Occipital lobe (tissue), 2 donors: ENCODE measurements around the gene CMSS1. TPM values are rescaled to one million over a fixed set of nuclear protein-coding genes. Genes with fewer than 3 reads are reported as not detected.

ENCODE experiments used
- DNase-seq: peaks from one replicate; lab custom pipeline; 2025; lab: John Stamatoyannopoulos, UW
- total RNA-seq: library from RNA; depleted of rRNA; stranded (reverse); fragments of >200 nt; gene quantifications from one replicate; pipeline ENCODE4 v1.2.3, GENCODE V29; 2014

CMSS1 gene
- total RNA-seq, 1 donor from 2014 or later, result 13.3 TPM

DNA sequence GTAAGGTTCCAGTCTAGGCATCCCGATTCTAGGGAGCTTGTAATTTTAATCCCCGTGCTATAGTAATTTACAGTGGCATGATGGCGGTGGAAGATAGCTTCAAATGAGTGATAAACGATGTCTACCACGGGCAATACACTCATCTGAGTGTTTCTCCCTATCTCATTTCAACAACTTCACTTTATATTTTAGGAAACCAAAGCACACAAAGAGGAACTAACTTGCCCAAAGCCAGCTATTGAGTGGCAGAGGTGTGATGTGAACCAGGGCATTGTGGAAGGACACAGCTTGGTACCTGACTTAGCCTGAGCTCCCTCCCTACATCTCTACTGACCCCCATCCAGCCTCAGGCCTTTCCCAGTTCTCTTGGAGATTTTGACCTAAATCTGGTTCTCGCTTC is 313.6 kb downstream of the CMSS1 start:
- DNase-seq, result no peak

- no peak for DNase-seq
Observed at GRCh38 chr3:100136921-100137320, 319.3 kb downstream of the CMSS1 start.

DNA sequence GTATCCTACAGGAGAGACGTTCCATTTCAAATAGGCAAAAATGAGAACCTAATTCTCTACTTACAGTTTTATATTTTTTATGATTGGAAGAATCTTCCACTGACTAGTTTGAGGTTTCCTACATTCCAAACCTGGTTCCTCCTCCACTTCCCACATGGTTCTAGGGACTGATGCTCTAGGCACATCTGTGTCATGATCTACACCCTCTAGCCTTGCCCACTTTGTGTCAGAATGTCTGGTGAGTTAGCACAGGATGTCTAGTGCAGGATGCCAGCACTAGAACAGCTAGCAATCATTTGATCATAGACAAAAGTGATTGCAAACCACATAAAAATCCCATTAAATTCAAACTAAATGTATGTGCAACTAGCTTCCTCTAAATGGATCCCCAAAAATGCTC is 323.3 kb downstream of the CMSS1 start:
- no peak for DNase-seq

- no peak for DNase-seq
Observed at GRCh38 chr3:100141586-100141985, 323.9 kb downstream of the CMSS1 start.

GRCh38 chr3:100144255-100144866 is 326.7 kb downstream of the CMSS1 start:
- no peak for DNase-seq

DNA sequence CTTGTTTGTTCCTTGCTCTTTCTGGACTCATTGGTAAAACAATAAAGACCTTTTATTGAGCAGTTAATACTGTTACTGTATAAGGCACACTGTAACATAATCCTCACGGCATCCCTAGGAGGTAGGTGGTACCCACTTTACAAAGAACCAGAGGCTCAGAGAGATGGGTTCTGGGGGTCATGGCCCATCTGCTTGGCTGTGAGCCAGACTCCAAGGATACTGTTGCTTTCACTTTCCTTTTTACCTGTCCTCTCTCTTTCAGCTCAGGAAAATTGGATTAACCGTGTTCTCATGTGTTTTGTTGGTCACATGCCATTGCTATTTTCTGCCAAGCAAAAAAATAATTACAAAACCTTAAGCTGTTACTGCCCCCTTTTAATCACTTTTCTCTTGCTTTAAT is 331.5 kb downstream of the CMSS1 start:
- no peak for DNase-seq

- no peak for DNase-seq
Observed at GRCh38 chr3:100149713-100150415, 332.2 kb downstream of the CMSS1 start.

GRCh38 chr3:100150473-100150872 is 332.8 kb downstream of the CMSS1 start:
- DNase-seq, result no peak

- DNase-seq, result no peak
Observed at GRCh38 chr3:100151024-100151707, 333.5 kb downstream of the CMSS1 start.

- no peak for DNase-seq
Observed at GRCh38 chr3:100154171-100154570, 336.5 kb downstream of the CMSS1 start.

DNA sequence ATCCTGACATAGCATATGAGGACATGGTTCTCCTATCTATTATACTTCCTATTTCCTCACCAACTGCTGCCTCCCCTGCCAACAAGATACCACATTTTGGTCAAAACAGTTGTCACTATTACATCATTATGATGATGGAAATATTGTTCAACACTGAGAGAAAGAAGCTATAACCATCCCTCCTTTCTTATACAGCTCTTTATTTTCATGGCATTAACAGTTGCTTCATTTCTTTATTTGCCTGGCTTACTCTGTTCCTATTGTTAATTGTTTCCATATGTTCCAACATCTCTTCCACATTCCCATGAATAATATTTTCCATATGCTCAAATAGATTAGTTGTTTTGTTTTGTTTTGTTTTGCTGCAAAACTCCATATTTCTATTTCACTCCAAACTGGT is 337.5 kb downstream of the CMSS1 start:
- no peak for DNase-seq

- DNase-seq, result no peak
Observed at GRCh38 chr3:100155590-100155989, 337.9 kb downstream of the CMSS1 start.

- no peak for DNase-seq
Observed at GRCh38 chr3:100157685-100158084, 340.0 kb downstream of the CMSS1 start.

DNA sequence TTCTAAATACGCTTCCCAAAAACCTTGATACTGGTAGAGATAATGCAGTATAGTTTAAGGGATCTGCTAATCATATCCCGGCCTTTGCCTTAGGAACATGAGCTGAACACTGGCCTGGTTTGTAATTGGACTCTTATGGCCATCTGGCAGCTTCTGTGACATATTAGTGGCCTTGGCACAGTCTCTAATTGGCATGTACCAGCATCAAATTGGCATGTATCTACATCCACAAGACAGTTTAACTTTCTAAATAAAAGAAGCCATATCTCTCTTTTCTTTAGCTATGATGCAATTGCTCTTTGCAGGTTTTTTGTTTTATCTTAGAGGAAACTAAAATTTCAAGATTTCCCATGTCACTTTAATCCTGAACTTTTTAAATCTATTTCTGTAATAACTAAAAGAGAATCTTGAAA is 341.3 kb downstream of the CMSS1 start:
- DNase-seq, result no peak

GRCh38 chr3:100159331-100160153 is 341.9 kb downstream of the CMSS1 start:
- DNase-seq, result no peak

DNA sequence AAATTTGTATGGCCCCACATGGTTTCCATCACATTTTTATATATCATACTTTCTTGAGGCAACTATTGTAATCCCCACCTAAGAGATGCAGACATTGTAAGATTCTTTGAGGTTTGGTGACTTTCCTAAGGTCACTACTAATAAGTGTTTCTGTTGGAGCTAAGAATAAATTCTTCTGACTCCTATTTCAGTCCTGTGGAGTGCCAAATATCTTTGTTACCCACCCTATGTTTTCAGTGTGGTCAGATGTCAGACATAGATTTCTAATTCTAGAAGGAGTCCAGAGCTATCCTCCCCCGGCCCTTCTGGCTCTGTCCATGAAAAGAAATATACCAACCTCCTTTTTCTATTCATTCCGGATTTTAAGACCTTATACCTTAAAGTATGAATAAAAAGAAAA is 342.9 kb downstream of the CMSS1 start:
- DNase-seq, result no peak

GRCh38 chr3:100163787-100164186 is 346.1 kb downstream of the CMSS1 start:
- no peak for DNase-seq

GRCh38 chr3:100164743-100165142 is 347.1 kb downstream of the CMSS1 start:
- DNase-seq, result no peak

DNA sequence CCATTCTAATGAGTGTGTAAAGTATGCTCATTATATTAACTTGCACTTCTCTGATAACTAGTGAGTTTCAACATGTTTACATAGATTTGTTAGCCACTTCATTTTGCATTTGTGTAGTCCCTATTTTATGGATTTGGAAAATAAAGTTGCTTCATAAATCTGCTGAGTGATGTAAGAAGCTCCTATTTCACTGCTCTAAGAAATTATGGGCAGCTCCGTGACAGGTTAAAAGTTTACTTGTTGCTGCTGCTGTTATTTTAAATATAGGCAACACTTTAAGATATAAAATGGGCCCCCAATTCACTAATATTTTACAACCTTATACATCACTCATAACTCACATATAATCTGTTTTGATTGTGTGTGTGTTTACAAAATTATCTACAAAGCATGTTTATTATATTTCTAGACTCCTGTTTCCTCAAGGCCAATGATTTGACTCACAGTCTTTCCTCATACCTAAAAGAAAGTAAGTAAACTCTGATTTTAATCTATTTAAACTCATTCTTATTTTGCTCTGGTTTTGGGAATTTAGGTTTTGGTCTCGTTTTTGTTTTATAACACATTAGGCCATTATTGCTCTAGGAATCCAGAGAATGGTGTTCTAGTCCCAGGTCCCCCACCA is 348.4 kb downstream of the CMSS1 start:
- DNase-seq, result no peak

- DNase-seq, result no peak
Observed at GRCh38 chr3:100169201-100169920, 351.7 kb downstream of the CMSS1 start.

DNA sequence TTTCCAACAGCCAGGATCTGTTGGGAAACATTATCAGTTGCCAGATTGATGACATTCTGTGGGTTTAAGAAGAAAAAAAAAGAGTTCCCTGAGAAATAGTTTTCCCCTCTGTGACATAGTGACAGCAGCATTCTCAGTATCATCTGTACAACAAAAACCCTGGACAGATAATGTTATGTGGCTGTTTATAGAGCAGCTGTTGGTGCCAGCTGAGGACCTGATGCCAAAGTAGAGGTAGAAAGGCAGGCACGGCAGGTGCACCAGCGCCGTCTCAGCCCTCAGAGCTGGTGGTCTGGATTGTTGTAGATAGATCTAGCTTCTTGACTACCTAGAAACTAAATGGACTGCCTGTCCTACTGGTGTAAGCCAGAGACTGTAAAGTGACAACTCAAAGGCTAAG is 352.8 kb downstream of the CMSS1 start:
- DNase-seq, result no peak
